ENCODE data around the gene SH3PXD2A. TPM values are rescaled to one million over a fixed set of nuclear protein-coding genes. Genes with fewer than 3 reads are reported as not detected.

The SH3PXD2A gene
- total and polyA plus RNA-seq, 8 donors = 3.9 to 16.4 (median 8.0) TPM

DNA sequence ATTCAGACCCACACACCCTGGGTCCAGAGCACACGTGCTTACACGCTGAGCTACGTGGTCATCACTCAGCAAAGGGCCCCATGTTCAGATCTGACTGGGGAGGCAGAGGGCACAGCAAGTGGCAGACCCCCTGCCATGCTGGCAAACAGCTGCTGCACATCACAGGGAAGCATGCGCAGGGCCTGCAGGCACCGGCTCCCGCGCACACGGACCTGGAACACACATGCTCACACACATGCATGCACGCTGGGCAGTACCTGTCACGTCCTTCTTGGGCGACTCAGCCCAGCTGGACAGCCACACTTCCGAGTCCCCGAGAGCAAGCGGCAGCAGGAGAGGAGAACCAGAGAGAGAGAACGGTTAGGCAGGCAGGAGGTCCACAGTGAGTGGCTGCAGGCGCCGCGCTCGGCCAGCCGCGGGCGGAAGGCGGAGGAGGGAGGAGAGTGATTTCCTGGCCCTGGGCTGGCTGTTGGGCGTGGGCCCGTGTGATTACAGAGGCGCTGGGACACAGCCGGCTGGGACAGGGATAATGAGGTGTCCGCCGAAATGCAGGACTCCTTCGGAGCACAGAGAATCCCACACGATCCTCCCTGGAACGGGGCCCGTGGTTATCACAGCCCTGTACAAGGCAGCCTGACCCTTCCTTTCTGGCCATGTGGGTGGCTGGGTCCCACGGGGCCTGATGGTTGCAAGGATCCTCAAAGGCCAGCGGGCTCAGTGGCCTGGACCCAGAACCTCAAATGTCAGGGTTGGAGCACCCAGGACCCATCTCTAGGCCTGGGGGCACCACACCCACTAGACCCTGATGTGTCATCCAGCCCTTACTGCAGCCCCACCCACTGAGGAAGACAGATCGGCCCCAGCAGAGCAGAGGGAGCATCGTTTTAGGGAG, 186.8 kb downstream of the SH3PXD2A start:
- H3K4me3 ChIP-seq = peak overlapping the region in 1 of 4 donors; percentile 13
- FAIRE-seq (no peak), ATAC-seq (peak in 3 of 4 donors; percentile 53 to 65 (median 60))

DNA sequence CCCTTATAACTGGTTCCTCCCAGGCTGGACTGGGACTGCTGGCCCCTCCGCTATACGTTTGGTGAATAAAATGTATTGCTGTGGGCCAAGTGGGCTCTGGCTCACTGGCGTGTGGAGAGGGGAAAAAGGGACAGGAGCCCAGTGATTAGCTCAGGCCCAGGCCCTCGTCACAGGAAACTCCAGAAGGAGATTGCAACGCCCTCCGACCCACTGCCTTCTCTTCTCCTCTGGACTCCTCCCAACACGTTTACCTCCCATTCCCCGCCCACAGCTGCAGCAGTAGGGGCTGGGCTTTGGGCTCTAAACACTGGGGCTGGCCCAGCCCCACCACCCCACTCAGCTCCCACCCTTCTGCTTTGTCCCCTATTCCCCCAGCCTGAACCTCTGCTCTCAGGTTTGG, 188.0 kb downstream of the SH3PXD2A start:
- FAIRE-seq (no peak), ATAC-seq (peak in 3 of 4 donors; percentile 6 to 21 (median 7)), DNase-seq (no peak)
- H3K4me1 ChIP-seq = no peaks in the 10 kb centered on the region
- intact Hi-C loops (cut with DNase I) = no loop called here
- H3K27me3 ChIP-seq = no peaks in the 10 kb centered on the region
- H3K4me3 ChIP-seq = no peak overlapping the region
- H3K9me3 ChIP-seq = no peaks in the 10 kb centered on the region
- no peaks in the 10 kb centered on the region for H3K36me3 ChIP-seq
- 74 to 76% methylated on average over 8 of the region's 8 CpGs for WGBS, 2 donors
- H3K27ac ChIP-seq = no peak overlapping the region
- TF ChIP-seq, protein P1, sequence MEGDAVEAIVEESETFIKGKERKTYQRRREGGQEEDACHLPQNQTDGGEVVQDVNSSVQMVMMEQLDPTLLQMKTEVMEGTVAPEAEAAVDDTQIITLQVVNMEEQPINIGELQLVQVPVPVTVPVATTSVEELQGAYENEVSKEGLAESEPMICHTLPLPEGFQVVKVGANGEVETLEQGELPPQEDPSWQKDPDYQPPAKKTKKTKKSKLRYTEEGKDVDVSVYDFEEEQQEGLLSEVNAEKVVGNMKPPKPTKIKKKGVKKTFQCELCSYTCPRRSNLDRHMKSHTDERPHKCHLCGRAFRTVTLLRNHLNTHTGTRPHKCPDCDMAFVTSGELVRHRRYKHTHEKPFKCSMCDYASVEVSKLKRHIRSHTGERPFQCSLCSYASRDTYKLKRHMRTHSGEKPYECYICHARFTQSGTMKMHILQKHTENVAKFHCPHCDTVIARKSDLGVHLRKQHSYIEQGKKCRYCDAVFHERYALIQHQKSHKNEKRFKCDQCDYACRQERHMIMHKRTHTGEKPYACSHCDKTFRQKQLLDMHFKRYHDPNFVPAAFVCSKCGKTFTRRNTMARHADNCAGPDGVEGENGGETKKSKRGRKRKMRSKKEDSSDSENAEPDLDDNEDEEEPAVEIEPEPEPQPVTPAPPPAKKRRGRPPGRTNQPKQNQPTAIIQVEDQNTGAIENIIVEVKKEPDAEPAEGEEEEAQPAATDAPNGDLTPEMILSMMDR (IDR thresholded peaks at IDR 0.05) = no peak

More for the DNA sequence above, 186.8 kb downstream of the SH3PXD2A start:
- TF ChIP-seq, protein P1 (IDR thresholded peaks at IDR 0.05) = no peak
- WGBS, 2 donors = 67 to 78% methylated on average over 37 of the region's 37 CpGs
- intact Hi-C loops (cut with DNase I) = no loop called here
- Histone ChIP-seq H3K9me3 (no peaks in the 10 kb centered on the region), H3K27ac (no peak overlapping the region), H3K27me3 (no peaks in the 10 kb centered on the region), H3K4me1 (no peaks in the 10 kb centered on the region), H3K36me3 (no peaks in the 10 kb centered on the region)
- no peak for DNase-seq

DNA sequence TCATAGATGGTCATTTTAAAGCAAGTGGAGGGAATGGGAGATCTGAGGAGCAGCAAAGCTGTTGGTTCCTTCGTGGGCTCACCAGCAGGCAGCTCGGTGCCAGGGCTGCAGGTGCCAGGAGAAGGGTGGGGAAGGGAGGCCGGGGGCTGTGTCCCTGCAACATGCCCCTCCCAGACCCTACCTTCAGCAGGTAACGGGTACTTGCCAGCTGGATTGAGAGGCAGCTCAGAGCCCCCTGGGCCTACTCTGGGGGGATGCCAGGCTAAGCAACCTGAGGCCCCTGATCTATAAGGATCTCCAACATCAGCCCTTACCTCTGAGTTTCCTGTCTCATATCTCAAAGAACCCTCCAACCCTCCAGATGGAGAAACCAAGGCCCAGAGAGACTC, 188.6 kb downstream of the SH3PXD2A start:
- H3K4me1 ChIP-seq = no peaks in the 10 kb centered on the region
- TF ChIP-seq, protein P1 (IDR thresholded peaks at IDR 0.05) = no peak
- ATAC-seq (no peak), DNase-seq (no peak), FAIRE-seq (no peak)
- H3K27me3 ChIP-seq = no peaks in the 10 kb centered on the region
- H3K36me3 ChIP-seq = no peaks in the 10 kb centered on the region
- no peaks in the 10 kb centered on the region for H3K9me3 ChIP-seq
- intact Hi-C loops (cut with DNase I) = no loop called here
- no peak overlapping the region for H3K4me3 ChIP-seq
- no peak overlapping the region for H3K27ac ChIP-seq
- 78% methylated on average over 4 of the region's 4 CpGs for WGBS, 2 donors

DNA sequence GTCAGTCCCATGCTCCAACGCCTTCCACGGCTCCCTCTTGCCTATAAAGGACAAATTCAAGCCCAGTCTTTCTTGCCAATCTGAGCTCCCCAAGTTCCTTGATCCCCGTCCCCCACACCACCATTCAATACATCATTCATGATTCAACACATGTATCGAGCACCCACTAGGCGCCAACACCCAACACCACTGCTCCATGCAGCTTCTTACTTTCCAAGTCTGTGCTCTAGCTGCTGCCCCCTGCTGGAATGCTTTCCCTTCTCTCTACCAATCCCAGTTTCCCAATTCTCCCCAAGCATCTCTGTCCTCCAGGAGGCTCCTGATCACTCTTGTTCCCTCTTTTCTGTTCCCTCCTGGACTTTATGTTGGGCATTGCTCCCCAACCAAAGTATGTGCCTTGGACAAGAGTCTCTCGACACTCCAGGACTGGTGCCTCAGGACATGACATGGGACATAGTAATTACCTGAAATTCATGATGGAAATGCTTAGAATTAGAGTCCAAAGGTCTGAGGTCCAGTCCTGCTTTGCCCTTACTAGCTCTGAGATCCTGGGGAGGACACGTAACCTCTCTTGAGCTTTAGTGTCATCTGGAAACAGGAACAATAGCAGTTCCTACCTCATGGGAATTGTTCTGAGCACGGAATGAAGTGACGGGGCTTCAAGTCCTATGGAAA, 189.2 kb downstream of the SH3PXD2A start:
- TF ChIP-seq, protein P1 (IDR thresholded peaks at IDR 0.05) = no peak
- no peak for FAIRE-seq
- DNase-seq = no peak
- intact Hi-C loops (cut with DNase I) = no loop called here
- H3K4me1 ChIP-seq = no peaks in the 10 kb centered on the region
- H3K27me3 ChIP-seq = no peaks in the 10 kb centered on the region
- H3K9me3 ChIP-seq = no peaks in the 10 kb centered on the region
- no peak overlapping the region for H3K4me3 ChIP-seq
- ATAC-seq = no peak
- H3K36me3 ChIP-seq = no peaks in the 10 kb centered on the region
- H3K27ac ChIP-seq = no peak overlapping the region
- 89 to 94% methylated on average over 9 of the region's 9 CpGs for WGBS, 2 donors

All from pancreas (tissue), 10 donors.